GM21576 (cell line): Measurements from ENCODE around the gene SEC14L1.
"Not testable (repeated sequence)": the region's sequence is repeated elsewhere in the genome, so short reads cannot be mapped to it uniquely, and the experiment has no call there.

Source experiments
- ATAC-seq: cut with Tn5 transposase; IDR thresholded peaks from one replicate; pipeline ENCODE4 v1.9.1; 2021; ENCODE audit warnings: mild to moderate bottlenecking, moderate library complexity; ENCODE audit not compliant: unreplicated experiment

SEC14L1 gene

DNA sequence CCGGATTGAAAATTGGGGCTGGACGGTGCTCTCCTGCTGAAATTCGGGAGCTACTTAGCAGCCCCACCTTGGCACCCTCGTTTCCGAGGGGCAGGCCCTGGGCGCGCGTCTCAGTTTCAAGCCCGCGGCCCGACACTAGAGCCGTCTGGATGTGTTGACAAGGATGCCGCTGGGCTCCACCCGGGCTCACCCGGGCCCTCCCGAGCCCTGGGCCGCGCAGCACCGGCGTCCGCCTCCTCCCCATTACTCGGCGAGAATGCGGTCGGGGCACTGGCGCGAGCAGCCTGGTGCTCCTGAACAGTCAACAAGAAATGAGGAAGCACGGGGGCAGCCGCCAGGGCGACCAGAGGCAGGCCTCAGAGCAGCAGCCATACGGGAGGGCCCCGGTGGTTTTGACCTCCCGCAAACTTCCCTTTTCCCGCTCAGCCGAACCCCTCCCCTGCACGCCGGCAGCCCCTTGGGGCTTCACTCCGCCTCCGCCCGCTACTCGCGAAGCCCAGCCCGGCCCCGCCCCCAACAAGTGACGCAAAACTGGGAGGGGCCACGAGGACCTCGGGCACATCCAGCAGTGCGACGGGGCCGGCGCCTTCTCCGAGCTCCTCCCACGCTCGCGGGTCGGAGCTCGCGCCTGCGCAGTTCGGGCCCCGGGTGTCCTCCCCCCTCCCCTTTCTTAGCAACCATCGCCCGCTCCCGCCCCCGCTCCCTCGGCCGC lies 447 bp upstream of the SEC14L1 start:
- peak; percentile 82 for ATAC-seq

DNA sequence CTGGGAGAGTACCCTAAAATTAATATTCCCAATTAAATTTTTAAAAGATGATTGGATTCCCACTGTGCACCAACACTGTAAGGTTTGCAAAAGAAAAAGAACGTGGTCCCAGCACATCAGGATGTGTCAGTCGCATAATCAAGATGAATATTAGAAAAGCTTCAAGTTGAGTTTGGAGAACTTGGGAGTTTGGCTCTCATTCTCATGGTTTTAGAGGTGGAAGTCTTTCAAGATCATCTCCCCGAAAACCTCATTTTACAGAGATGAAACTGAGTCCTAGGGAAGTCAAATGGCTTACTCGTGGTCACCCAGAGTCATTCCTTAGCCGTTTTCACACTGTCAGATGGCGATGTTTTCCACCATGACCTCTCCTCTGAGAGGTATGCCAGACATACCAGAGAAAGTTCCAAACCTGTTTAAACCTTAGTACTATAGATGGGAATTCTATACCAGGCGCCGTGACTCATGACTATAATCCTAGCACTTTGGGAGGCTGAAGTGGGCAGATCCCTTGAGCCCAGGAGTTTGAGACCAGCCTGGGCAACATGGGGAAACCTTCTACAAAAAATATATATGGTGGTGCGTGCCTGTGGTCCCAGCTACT lies 1.2 kb downstream of the SEC14L1 start:
- ATAC-seq: no peak

DNA sequence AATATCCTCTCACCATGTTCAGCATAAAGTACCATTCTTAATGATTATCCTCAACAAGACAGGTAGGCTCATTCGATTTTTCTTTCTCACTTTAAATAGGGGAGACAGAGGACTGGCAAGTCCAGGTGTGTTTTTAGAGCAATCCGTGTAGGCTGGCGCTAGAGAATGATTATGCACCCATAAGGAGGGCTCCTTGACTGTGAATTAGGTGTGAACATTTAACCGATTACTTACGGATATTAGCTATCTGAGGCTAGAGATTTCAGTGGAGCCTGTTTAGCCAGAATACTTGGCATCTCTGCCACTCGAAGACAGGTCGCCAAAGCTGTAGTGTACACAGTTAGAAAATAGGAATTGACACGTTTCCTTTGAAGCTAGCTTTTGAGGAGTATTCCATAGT lies 1.9 kb downstream of the SEC14L1 start:
- ATAC-seq: no peak

DNA sequence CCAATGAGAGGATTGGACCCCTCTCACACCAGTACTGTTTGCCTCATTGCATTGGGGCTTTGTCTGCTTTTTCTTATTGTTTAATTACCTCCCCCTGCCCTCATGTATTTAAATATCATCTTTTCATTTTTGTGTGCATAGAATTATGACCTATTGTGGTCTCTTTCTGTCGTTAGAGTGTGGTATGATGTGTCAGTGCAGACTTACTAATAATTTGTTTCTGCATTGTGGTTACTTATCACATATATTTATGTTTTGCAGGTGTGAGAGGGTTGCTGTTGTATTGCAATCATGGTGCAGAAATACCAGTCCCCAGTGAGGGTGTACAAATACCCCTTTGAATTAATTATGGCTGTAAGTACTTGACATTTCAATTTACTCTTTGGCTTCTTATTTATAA lies 2.5 kb downstream of the SEC14L1 start:
- no peak for ATAC-seq

DNA sequence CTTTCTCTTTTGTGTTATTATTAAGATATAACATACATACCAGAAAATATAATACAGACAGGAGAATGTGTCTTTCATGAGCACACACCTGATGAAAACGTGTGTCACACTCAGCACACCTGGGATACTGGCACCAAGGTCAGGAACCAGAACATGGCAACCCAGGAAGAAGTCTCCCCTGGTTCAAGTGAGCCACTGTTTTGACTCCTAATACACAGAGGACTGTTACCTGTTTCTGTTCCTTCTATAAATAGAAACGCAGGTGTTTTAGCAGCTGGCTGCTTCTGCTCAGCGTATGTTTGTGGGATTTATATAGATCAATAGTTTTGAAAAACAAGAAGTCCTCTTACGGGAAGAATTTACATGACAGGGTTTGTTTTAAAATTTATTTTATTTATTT lies 3.5 kb downstream of the SEC14L1 start:
- no peak for ATAC-seq

DNA sequence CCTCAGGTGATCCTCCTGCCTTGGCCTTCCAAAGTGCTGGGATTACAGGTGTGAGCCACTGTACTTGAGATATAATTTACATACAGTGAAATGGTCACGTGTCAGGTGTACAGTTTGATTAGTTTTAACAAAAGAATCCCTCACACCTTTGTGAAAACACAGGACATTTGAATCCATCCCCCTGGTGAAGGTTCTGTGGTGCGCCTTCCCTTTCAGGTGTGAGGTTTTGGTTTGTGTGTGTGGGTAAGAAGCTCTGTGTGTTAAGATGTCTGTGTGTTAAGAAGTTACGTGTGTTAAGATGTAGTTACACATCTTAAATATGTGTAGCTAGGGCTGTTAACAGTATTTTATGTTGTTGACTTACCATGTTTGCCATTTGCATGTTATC lies 4.4 kb downstream of the SEC14L1 start:
- no peak for ATAC-seq

DNA sequence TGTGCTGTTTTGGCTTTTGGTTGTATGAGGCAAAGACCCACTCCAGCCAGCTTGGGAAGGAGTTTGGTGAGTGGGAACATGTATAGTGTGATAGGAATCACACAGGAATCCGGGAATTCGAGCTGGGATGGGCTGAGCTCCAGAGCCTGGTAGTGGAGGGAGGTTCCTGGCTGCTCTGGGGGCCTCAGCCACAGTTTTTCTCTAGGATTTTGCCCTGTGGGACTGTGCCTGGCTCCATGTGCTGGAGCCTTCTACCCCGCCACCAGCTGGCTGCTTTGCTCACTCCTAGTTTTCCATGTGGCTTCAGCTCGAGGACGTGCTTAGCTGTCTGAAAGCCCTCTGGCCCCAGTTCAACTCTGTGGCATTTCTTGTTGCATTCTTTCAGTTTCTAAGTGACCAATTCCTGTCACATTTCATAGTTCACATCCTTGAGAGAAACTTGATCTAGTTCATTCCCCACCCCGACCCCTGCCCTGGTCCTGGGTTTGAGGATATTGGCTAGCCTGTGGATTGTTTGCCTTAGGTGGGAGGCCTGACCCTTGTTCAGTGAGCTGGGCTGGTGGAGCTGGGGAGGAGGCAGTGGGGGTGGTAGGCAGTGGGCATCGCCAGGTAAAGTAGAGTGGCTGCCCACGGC lies 5.0 kb downstream of the SEC14L1 start:
- ATAC-seq: no peak

DNA sequence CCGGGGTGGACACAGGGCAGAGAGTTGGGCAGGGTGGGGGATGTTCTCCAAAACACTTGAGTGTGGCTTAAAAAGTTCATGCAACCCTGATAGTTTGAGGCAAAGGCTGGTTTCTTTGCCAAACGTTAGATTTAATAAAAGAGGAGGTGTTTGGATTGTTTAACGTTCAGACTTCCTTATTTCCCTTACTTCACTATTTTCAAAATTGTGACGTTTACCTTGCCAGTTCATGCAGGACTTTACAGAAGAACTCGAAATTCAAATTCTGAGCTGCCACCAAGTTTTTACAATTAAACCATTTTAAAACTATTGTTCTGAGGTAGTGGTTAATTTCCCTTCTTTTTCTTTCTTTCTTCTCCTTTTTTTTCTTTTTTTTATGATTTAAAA lies 5.5 kb downstream of the SEC14L1 start:
- no peak for ATAC-seq

DNA sequence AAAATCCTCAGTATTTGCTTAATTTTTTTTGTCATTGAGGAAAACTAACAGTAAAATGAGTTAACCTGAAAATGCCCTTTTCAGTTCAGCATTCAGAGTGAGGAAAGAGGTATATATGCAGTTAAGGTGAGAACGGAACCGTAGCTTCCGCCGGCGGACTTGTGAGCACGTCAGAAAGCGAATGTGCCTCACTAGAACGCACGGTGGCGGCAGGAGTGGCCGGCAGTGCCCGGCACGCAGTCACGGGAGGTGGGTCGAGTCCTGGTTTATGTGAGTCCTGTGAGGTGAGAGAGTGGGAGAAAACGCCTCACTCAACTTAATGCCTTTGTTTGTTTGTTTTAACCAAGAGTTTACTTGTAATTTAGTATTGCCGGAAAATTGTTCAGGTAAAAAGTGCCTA lies 6.1 kb downstream of the SEC14L1 start:
- no peak for ATAC-seq

DNA sequence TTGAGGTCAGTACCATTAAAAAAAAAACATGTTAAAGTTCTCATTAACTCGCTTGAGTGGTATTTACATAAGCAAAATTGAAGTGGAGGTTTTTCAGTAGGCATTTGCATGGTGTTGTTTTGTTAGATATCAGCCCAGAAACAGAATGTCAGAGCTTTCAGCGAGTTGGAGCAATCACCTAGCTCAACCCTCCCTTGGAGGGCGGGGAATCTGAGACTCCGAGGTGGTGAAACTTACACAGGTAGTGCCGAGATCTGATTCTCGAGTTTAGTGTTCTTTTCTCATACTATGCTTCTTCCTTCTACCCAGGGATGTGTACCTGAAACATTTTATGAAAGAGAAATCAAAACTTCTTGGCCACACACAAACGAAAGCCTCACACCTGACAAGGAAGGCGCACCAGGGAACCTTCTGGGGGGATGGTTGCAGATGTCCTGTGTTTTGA lies 6.6 kb downstream of the SEC14L1 start:
- peak; percentile 48 for ATAC-seq

DNA sequence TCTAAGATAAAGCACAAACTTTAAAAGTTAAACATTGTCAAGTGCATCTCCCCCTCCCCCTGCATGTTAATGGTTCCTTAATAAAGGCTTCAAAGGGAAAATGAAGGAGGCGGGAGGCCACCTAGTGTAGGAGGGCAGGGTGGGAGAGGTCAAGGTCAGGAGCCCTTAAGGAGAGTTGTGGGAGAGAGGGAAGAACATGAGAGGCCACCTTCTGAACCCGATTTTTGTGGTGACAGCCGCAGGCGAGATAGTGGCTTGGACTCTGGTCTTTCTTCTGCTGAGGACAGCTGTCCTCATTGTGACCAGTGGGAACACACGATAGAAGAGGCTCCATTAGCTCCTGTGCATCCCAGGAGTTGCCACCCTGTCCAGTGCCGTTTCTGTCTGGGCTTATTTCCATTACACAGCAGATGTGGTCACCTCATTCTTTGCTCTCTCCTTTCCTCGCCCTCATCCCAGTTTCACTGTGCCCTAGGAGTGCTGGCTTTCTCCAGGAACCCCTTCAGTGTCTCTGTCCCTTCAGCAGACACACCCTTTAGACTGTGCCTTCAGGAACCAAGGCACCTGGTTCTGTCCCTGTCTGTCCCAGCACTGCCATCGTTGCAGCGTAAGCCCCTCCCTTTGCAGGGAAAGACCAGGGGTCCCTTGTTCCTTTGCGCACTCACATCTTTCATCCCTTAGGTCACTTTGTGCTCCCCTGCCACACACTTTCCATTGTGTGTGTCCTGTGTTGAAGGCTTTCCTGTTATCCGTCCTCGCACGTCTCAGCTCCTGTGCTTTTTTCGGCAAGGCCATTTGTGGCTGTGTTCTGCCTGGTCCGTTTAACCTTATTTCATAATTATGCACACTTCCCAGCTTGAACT lies 7.5 kb downstream of the SEC14L1 start:
- no peak for ATAC-seq

DNA sequence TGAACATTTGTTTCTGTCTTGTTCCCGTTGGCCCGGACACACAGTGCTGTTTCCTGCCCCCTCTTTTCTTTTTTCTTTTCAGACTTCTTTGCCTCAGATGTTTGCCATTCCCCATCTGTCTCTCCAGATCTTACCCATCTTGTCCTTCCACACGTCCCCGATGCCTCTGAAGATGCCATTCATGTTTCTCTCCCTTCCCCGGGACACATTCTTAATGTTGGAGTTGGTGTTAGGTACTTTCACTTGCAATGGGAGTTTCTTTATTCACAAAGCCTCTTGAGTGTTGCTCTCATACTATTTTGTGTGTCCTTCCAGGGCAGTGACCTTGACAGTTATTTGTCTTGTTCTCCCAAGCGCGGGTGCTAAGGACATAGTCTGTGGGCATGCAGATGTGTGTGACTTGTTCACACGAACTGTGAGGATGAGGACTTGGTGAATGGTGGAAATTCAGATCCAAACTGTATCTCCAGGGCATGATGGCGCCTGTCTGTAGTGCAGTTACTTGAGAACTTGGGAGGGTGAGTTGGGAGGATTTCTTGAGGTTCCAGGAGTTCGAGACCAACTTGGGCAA lies 8.3 kb downstream of the SEC14L1 start:
- no peak for ATAC-seq

DNA sequence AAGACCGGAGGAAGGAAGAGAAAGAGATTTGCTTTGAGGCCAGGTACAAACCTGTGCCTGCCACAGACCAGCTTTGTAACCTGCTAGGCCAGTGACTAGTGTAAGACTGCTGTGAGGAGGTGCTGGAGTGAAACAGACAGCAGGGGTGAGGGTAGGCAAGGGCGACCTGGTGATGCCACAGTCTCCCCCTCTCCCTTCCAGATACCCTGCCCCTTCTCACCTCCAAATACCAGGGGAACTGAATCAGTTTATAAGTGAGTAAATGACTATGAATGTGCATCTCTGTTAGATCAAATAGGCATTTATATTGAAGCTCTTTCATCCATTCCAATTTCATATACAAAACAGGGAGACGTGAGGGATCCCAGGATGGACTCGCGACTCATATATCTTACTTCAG lies 9.4 kb downstream of the SEC14L1 start:
- no peak for ATAC-seq

DNA sequence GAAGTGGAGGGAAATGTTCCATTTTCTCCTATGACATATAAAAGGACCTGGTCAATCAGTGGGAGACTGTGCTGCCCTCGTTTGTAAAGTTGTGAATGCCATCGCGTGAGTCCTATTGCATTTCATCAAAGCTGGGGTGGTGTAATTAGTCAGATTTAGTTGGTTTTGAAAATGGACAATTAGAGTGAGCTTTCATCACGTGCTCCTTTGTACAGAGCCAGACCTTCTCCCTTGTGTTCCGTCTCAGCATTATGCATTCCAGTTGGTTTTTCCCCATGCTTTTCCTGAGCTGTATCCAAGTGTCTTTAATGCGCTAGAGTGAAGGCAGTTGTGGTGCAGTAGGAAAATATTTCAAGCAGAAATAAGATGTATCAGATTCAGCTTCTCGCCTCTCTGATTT lies 10.4 kb downstream of the SEC14L1 start:
- ATAC-seq: no peak

DNA sequence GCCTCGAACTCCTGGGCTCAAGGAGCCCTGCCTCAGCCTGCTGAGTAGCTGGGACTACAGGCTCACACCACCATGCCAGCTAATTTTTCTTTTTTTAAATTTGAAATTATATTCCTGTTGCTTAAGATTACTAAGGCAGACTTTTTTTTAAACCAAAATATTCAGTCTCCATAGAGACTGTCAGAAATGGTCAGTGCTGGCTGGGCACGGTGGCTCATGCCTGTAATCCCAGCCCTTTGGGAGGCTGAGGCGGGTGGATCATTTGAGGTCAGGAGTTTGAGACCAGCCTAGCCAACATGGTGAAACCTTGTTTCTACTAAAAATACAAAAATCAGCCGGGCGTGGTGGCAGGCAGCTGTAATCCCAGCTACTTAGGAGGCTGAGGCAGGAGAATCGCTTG lies 11.3 kb downstream of the SEC14L1 start:
- not testable (repeated sequence) for ATAC-seq

DNA sequence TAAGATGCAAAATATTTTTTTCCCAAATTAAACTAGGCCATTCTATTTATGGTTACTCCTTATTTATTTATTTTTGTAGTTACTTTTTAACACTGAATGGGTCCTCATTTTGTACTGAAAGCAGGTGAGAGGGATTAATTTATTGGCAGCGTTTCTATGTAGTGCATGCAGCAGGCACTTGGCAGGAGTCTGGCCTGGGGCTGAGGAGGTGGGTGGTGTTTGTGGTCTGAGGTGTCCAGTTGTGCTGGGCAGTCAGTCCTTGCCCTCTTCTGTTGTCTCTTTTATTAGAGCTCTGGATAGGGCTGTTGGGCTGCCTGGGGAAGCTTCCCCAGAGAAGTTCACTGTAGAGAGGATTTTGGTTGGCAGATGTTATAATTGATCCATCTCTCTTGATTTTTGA lies 12.7 kb downstream of the SEC14L1 start:
- no peak for ATAC-seq

DNA sequence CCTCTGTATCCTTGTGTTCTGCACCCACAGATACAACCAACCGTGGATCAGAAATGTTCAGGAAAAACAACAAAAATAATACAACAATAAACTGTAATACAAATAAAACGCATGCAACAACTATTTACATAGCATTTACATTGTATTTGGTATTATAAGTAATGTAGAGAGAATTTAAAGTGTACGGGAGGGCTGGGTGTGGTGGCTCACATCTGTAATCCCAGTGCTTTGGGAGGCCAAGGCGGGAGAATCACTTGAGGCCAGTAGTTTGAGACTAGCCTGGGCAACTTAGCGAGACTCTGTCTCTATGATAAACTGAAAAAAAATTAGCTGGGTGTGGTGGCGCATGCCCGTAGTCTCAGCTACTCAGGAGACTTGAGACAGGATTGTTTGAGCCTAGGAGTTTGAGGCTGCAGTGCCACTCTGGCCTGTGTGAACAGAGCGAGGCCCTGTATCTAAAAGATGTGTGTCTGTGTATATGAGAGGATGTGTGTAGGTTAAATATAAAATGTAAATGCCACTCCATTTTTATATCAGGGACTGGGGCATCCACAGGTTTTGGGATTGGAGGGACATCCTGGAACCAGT lies 13.3 kb downstream of the SEC14L1 start:
- ATAC-seq: no peak

DNA sequence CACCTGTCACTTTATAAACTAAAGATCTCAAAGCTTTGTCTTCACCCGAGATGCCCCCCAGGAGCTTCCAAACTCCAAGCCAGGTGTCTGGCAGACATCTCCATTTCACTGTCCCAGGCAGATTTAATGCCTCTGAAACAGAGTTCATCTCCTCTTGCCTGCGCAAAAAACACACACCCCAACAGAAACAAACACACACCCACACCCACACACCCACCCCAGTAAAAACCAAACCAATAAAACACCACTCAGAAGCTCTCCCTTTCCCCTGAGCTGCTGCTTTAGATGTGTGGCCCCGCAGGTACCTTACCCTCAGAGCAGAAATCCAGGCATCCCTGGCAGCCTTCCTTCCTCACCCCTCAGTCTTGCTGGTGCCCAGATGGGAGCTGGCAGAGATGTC lies 14.4 kb downstream of the SEC14L1 start:
- ATAC-seq: no peak

DNA sequence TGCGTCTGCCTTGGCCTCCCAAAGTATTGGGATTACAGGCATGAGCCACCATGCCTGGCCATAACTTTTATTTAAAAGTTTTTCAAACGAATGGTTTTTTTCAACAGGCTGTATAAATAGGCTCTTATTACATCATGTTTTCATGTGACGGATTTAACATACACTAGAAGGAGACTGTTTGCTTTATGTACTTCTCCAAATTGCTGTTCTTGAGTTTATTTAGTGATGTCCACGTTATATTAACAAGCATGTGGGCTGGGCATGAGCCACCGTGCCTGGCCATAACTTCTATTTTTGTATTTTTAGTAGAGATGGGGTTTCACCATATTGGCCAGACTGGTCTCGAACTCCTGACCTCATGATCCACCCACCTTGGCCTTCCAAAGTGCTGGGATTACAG lies 17.0 kb downstream of the SEC14L1 start:
- not testable (repeated sequence) for ATAC-seq

DNA sequence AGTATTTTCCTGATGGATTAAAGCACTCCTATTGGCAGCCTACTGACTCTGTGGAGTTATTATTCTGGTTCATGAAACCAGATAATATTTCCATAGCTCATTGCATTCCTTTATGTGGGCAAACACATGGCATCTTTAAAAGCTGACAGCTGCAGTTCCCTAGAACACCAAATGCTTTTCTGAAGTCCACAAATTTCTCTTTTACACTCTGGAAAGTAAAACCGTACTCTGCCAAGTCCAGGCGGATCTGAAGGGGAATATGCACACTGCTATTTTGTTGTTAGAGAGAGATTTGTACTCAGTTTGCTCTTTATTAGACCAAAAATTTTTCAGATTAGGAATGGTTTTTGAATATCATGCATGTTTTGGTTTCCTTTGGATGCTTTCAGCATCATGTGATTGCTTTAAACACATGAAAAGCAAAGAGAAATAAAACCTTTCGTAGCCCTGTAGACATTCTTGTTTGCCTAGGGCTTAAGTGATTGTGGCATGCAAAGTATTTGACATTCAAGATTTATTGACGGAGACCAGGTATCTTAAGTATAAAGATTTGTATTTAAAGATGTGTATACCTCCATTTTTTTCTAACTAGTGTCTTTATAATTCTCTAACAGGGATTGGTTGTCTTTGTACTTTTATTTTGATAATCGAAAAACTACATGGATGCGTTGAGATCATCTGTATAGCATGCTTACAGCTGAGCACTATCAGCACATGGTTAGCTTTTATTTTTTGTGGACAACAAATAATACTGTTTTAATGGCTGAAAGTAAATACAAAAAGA lies 19.5 kb downstream of the SEC14L1 start:
- ATAC-seq: no peak
